Stimulated activated memory B cell treated with anti-CD40 and anti-IgM and Interleukin-4, amounts not matched to agents 10 μg/mL and 1 μg/mL and 100 μg/mL, for 72 hours (primary cell): ENCODE measurements around the gene CA12.
"Not testable (repeated sequence)": the region's sequence is repeated elsewhere in the genome, so short reads cannot be mapped to it uniquely, and the experiment has no call there.

Experiments
- ATAC-seq: fragments of 150-1000 bp; cut with Tn5 transposase; 2 replicates; pipeline ENCODE4 v1.10.0; 2021
- H3K27ac Mint-ChIP-seq: one replicate; pipeline ENCODE4 v1.8.0; 2022; ENCODE audit warnings: mild to moderate bottlenecking, mixed read lengths
- H3K27me3 Mint-ChIP-seq: one replicate; pipeline ENCODE4 v1.8.0; 2022; ENCODE audit warnings: mixed read lengths
- H3K36me3 Mint-ChIP-seq: one replicate; pipeline ENCODE4 v1.8.0; 2022; ENCODE audit warnings: mixed read lengths
- H3K4me1 Mint-ChIP-seq: one replicate; pipeline ENCODE4 v1.8.0; 2022; ENCODE audit warnings: mixed read lengths
- H3K4me3 Mint-ChIP-seq: one replicate; pipeline ENCODE4 v1.8.0; 2022; ENCODE audit warnings: mild to moderate bottlenecking, moderate library complexity, mixed read lengths
- H3K9me3 Mint-ChIP-seq: one replicate; pipeline ENCODE4 v1.8.0; 2022; ENCODE audit warnings: mixed read lengths

The CA12 gene

GRCh38 chr15:63344731-63345390 lies 36.8 kb downstream of the CA12 start:
- no peak for ATAC-seq
- no peak overlapping the region for H3K4me3 Mint-ChIP-seq
- no peaks in the 10 kb centered on the region for H3K36me3 Mint-ChIP-seq
- H3K4me1 Mint-ChIP-seq: peaks cover 21% of the 10 kb centered on the region
- H3K9me3 Mint-ChIP-seq: no peaks in the 10 kb centered on the region
- no peak overlapping the region for H3K27ac Mint-ChIP-seq
- H3K27me3 Mint-ChIP-seq: peaks cover 18% of the 10 kb centered on the region

GRCh38 chr15:63342996-63343562 lies 38.6 kb downstream of the CA12 start:
- peak overlapping the region; percentile 51 for H3K27ac Mint-ChIP-seq
- peaks cover 18% of the 10 kb centered on the region for H3K27me3 Mint-ChIP-seq
- ATAC-seq: peak; percentile 82
- H3K9me3 Mint-ChIP-seq, H3K36me3 Mint-ChIP-seq, H3K4me3 Mint-ChIP-seq: not testable (repeated sequence)
- H3K4me1 Mint-ChIP-seq: peaks cover 21% of the 10 kb centered on the region

GRCh38 chr15:63341898-63342297 lies 39.7 kb downstream of the CA12 start:
- H3K4me3 Mint-ChIP-seq: no peak overlapping the region

GRCh38 chr15:63340878-63341277 lies 40.8 kb downstream of the CA12 start:
- Mint-ChIP-seq H3K27me3 (peaks cover 18% of the 10 kb centered on the region), H3K9me3 (no peaks in the 10 kb centered on the region), H3K27ac (no peak overlapping the region), H3K4me3 (no peak overlapping the region), H3K36me3 (no peaks in the 10 kb centered on the region), H3K4me1 (peaks cover 21% of the 10 kb centered on the region)
- ATAC-seq: no peak

More at GRCh38 chr15:63341898-63342297, 39.7 kb downstream of the CA12 start:
- Mint-ChIP-seq H3K27me3 (peaks cover 18% of the 10 kb centered on the region), H3K4me1 (peaks cover 21% of the 10 kb centered on the region), H3K36me3 (no peaks in the 10 kb centered on the region), H3K27ac (no peak overlapping the region), H3K9me3 (no peaks in the 10 kb centered on the region)
- ATAC-seq: no peak

GRCh38 chr15:63340353-63340752 lies 41.3 kb downstream of the CA12 start:
- Mint-ChIP-seq H3K36me3 (no peaks in the 10 kb centered on the region), H3K9me3 (no peaks in the 10 kb centered on the region), H3K27me3 (peaks cover 18% of the 10 kb centered on the region), H3K4me1 (peaks cover 21% of the 10 kb centered on the region), H3K4me3 (no peak overlapping the region), H3K27ac (no peak overlapping the region)
- no peak for ATAC-seq

- H3K4me1 Mint-ChIP-seq: peaks cover 21% of the 10 kb centered on the region
- no peaks in the 10 kb centered on the region for H3K36me3 Mint-ChIP-seq
- H3K4me3 Mint-ChIP-seq: no peak overlapping the region
- ATAC-seq: no peak
- no peak overlapping the region for H3K27ac Mint-ChIP-seq
- H3K9me3 Mint-ChIP-seq: no peaks in the 10 kb centered on the region
- H3K27me3 Mint-ChIP-seq: peaks cover 18% of the 10 kb centered on the region
Measured at GRCh38 chr15:63339836-63340235, 41.8 kb downstream of the CA12 start.

GRCh38 chr15:63339006-63339766 lies 42.5 kb downstream of the CA12 start:
- peaks cover 18% of the 10 kb centered on the region for H3K27me3 Mint-ChIP-seq
- peaks cover 21% of the 10 kb centered on the region for H3K4me1 Mint-ChIP-seq
- no peaks in the 10 kb centered on the region for H3K36me3 Mint-ChIP-seq
- no peak overlapping the region for H3K27ac Mint-ChIP-seq
- no peak for ATAC-seq
- H3K9me3 Mint-ChIP-seq: no peaks in the 10 kb centered on the region
- no peak overlapping the region for H3K4me3 Mint-ChIP-seq

GRCh38 chr15:63338170-63338569 lies 43.5 kb downstream of the CA12 start:
- Mint-ChIP-seq H3K4me1 (peaks cover 13% of the 10 kb centered on the region), H3K27me3 (peaks cover 18% of the 10 kb centered on the region), H3K4me3 (no peak overlapping the region), H3K27ac (no peak overlapping the region), H3K36me3 (no peaks in the 10 kb centered on the region), H3K9me3 (no peaks in the 10 kb centered on the region)
- no peak for ATAC-seq

- Mint-ChIP-seq H3K27ac (no peak overlapping the region), H3K27me3 (peaks cover 18% of the 10 kb centered on the region), H3K9me3 (no peaks in the 10 kb centered on the region), H3K4me3 (no peak overlapping the region), H3K4me1 (peaks cover 2% of the 10 kb centered on the region), H3K36me3 (no peaks in the 10 kb centered on the region)
- ATAC-seq: no peak
Measured at GRCh38 chr15:63337046-63337445, 44.6 kb downstream of the CA12 start.

- H3K9me3 Mint-ChIP-seq: no peaks in the 10 kb centered on the region
- no peaks in the 10 kb centered on the region for H3K36me3 Mint-ChIP-seq
- no peak overlapping the region for H3K27ac Mint-ChIP-seq
- H3K4me1 Mint-ChIP-seq: no peaks in the 10 kb centered on the region
- no peak for ATAC-seq
- H3K27me3 Mint-ChIP-seq: peaks cover 8% of the 10 kb centered on the region
- H3K4me3 Mint-ChIP-seq: no peak overlapping the region
Measured at GRCh38 chr15:63335543-63336240, 46.0 kb downstream of the CA12 start.

GRCh38 chr15:63334821-63335220 lies 46.8 kb downstream of the CA12 start:
- no peaks in the 10 kb centered on the region for H3K36me3 Mint-ChIP-seq
- H3K4me3 Mint-ChIP-seq: no peak overlapping the region
- no peaks in the 10 kb centered on the region for H3K27me3 Mint-ChIP-seq

GRCh38 chr15:63332367-63333124 lies 49.1 kb downstream of the CA12 start:
- Mint-ChIP-seq H3K27me3 (peaks cover 14% of the 10 kb centered on the region), H3K27ac (no peak overlapping the region), H3K9me3 (no peaks in the 10 kb centered on the region), H3K36me3 (no peaks in the 10 kb centered on the region), H3K4me1 (no peaks in the 10 kb centered on the region), H3K4me3 (no peak overlapping the region)
- ATAC-seq: no peak

More at GRCh38 chr15:63334821-63335220, 46.8 kb downstream of the CA12 start:
- ATAC-seq: no peak
- H3K27ac Mint-ChIP-seq: no peak overlapping the region
- no peaks in the 10 kb centered on the region for H3K4me1 Mint-ChIP-seq
- H3K9me3 Mint-ChIP-seq: no peaks in the 10 kb centered on the region

- Mint-ChIP-seq H3K4me1 (no peaks in the 10 kb centered on the region), H3K4me3 (no peak overlapping the region), H3K9me3 (no peaks in the 10 kb centered on the region), H3K36me3 (no peaks in the 10 kb centered on the region), H3K27ac (no peak overlapping the region), H3K27me3 (peaks cover 14% of the 10 kb centered on the region)
- no peak for ATAC-seq
Measured at GRCh38 chr15:63331456-63331855, 50.2 kb downstream of the CA12 start.

GRCh38 chr15:63330926-63331325 lies 50.7 kb downstream of the CA12 start:
- H3K27ac Mint-ChIP-seq: no peak overlapping the region
- ATAC-seq: no peak
- no peaks in the 10 kb centered on the region for H3K36me3 Mint-ChIP-seq
- no peaks in the 10 kb centered on the region for H3K4me1 Mint-ChIP-seq
- H3K9me3 Mint-ChIP-seq: no peaks in the 10 kb centered on the region
- H3K4me3 Mint-ChIP-seq: no peak overlapping the region
- peaks cover 14% of the 10 kb centered on the region for H3K27me3 Mint-ChIP-seq
